Dedifferentiated amniotic fluid mesenchymal stem cell (primary cell): ENCODE measurements around the gene IL1RAPL2.

Experiments
- DNase-seq: peaks from one replicate; pipeline ENCODE4 v3.0.0-alpha.2; 2016; ENCODE audit errors: extremely low spot score

IL1RAPL2 gene

GRCh38 chrX:105267167-105267566 is 701.2 kb downstream of the IL1RAPL2 start:
- DNase-seq: no peak

GRCh38 chrX:105269386-105269785 is 703.4 kb downstream of the IL1RAPL2 start:
- DNase-seq: no peak

GRCh38 chrX:105273326-105273725 is 707.3 kb downstream of the IL1RAPL2 start:
- no peak for DNase-seq

- no peak for DNase-seq
Measured at GRCh38 chrX:105274091-105274490, 708.1 kb downstream of the IL1RAPL2 start.

GRCh38 chrX:105277132-105277531 is 711.1 kb downstream of the IL1RAPL2 start:
- DNase-seq: no peak

- no peak for DNase-seq
Measured at GRCh38 chrX:105282077-105282476, 716.1 kb downstream of the IL1RAPL2 start.

- no peak for DNase-seq
Measured at GRCh38 chrX:105297041-105297440, 731.0 kb downstream of the IL1RAPL2 start.

GRCh38 chrX:105299286-105299685 is 733.3 kb downstream of the IL1RAPL2 start:
- DNase-seq: no peak

- DNase-seq: no peak
Measured at GRCh38 chrX:105302246-105302645, 736.2 kb downstream of the IL1RAPL2 start.

- DNase-seq: no peak
Measured at GRCh38 chrX:105307762-105308161, 741.8 kb downstream of the IL1RAPL2 start.

GRCh38 chrX:105313596-105313995 is 747.6 kb downstream of the IL1RAPL2 start:
- no peak for DNase-seq

- DNase-seq: peak; percentile 16
Measured at GRCh38 chrX:105314458-105314857, 748.5 kb downstream of the IL1RAPL2 start.

- no peak for DNase-seq
Measured at GRCh38 chrX:105315248-105315647, 749.2 kb downstream of the IL1RAPL2 start.

- DNase-seq: no peak
Measured at GRCh38 chrX:105317117-105317516, 751.1 kb downstream of the IL1RAPL2 start.

- peak; percentile 52 for DNase-seq
Measured at GRCh38 chrX:105323928-105324327, 757.9 kb downstream of the IL1RAPL2 start.

GRCh38 chrX:105328773-105329172 is 762.8 kb downstream of the IL1RAPL2 start:
- no peak for DNase-seq

- peak; percentile 26 for DNase-seq
Measured at GRCh38 chrX:105331244-105331643, 765.2 kb downstream of the IL1RAPL2 start.

- DNase-seq: no peak
Measured at GRCh38 chrX:105347373-105347772, 781.4 kb downstream of the IL1RAPL2 start.

- no peak for DNase-seq
Measured at GRCh38 chrX:105349476-105349875, 783.5 kb downstream of the IL1RAPL2 start.

- no peak for DNase-seq
Measured at GRCh38 chrX:105375816-105376215, 809.8 kb downstream of the IL1RAPL2 start.

- no peak for DNase-seq
Measured at GRCh38 chrX:105424729-105425128, 858.7 kb downstream of the IL1RAPL2 start.

GRCh38 chrX:105451401-105451800 is 885.4 kb downstream of the IL1RAPL2 start:
- no peak for DNase-seq

GRCh38 chrX:105458846-105459245 is 892.8 kb downstream of the IL1RAPL2 start:
- DNase-seq: no peak

GRCh38 chrX:105460376-105460775 is 894.4 kb downstream of the IL1RAPL2 start:
- no peak for DNase-seq

GRCh38 chrX:105461016-105461415 is 895.0 kb downstream of the IL1RAPL2 start:
- no peak for DNase-seq
